Keratinocyte (primary cell): ENCODE results near the gene CA11.

Experiments
- EZH2 ChIP-seq: IDR thresholded peaks from one replicate; pipeline ENCODE4 v1.6.1; 2012; ENCODE audit warnings: inconsistent platforms, mild to moderate bottlenecking, low read length, moderate library complexity
- TF ChIP-seq, protein P1 (sequence below), 3 experiments: IDR thresholded peaks in 1 of 3; conservative IDR thresholded peaks in 1 of 3; optimal IDR thresholded peaks in 1 of 3; 2 replicates in 2 of 3; 3 replicates in 1 of 3; pipeline versions ENCODE3 to v1.5.1; 2011; ENCODE audit warnings: low read length in 3 of 3, mild to moderate bottlenecking in 3 of 3, moderate library complexity in 2 of 3, control low read depth in 1 of 3, inconsistent platforms in 1 of 3; ENCODE audit not compliant: insufficient read depth in 2 of 3; ENCODE audit errors: extremely low read depth in 1 of 3

DNA sequence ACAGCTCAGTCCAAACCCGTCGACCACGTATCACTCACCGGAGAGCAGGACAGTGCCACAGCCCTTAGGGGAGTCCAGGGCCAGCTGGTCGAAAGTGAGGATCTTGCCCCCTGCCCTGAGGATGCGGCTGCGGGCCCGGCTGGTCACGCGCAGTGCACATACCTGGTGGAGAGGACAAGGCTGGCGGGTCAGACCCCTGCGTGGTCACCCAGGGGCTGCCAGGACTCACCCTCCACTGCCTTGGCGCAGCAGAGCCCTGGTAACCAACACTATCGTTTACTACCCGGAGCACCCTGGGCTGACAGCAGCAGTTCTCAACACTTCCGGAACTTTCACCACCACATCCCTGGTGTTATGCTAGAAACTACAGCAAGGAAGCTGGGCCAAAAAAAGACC is 29.9 kb downstream of the CA11 start:
- TF ChIP-seq, protein P1, sequence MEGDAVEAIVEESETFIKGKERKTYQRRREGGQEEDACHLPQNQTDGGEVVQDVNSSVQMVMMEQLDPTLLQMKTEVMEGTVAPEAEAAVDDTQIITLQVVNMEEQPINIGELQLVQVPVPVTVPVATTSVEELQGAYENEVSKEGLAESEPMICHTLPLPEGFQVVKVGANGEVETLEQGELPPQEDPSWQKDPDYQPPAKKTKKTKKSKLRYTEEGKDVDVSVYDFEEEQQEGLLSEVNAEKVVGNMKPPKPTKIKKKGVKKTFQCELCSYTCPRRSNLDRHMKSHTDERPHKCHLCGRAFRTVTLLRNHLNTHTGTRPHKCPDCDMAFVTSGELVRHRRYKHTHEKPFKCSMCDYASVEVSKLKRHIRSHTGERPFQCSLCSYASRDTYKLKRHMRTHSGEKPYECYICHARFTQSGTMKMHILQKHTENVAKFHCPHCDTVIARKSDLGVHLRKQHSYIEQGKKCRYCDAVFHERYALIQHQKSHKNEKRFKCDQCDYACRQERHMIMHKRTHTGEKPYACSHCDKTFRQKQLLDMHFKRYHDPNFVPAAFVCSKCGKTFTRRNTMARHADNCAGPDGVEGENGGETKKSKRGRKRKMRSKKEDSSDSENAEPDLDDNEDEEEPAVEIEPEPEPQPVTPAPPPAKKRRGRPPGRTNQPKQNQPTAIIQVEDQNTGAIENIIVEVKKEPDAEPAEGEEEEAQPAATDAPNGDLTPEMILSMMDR (optimal IDR thresholded peaks at IDR 0.05 in 1 of 3, IDR thresholded peaks at IDR 0.05 in 1 of 3, conservative IDR thresholded peaks at IDR 0.05 in 1 of 3; ENCODE audit: extremely low read depth in 1 of 3, insufficient read depth in 2 of 3, low read length in 3 of 3) = no peak
- TF ChIP-seq EZH2 = no peak
